HFFc6 (cell line): ENCODE measurements around the gene BMP7. TPM values are rescaled to one million over a fixed set of nuclear protein-coding genes. Genes with fewer than 3 reads are reported as not detected.

Experiments used
- DNase-seq: peaks from one replicate; pipeline ENCODE4 v3.0.0-alpha.2; 2018
- H3K27ac Mint-ChIP-seq: 2 replicates; pipeline ENCODE4 v1.8.0; 2020; ENCODE audit warnings: mild to moderate bottlenecking, mixed read lengths
- H3K27me3 Mint-ChIP-seq: 2 replicates; pipeline ENCODE4 v1.8.0; 2021; ENCODE audit warnings: mild to moderate bottlenecking, moderate library complexity, mixed read lengths; ENCODE audit not compliant: insufficient read depth
- H3K36me3 Mint-ChIP-seq: 2 replicates; pipeline ENCODE4 v1.8.0; 2021; ENCODE audit warnings: low read depth, mixed read lengths
- H3K4me1 Mint-ChIP-seq: 2 replicates; pipeline ENCODE4 v1.8.0; 2020; ENCODE audit warnings: low read depth, mixed read lengths
- H3K4me3 Mint-ChIP-seq: 2 replicates; pipeline ENCODE4 v1.8.0; 2020; ENCODE audit warnings: mild to moderate bottlenecking, moderate library complexity, mixed read lengths
- H3K9me3 Mint-ChIP-seq: 2 replicates; pipeline ENCODE4 v1.8.0; 2020; ENCODE audit warnings: mild to moderate bottlenecking, mixed read lengths
- total RNA-seq, 6 experiments: library from RNA; stranded (reverse); fragmentation: NEBNext Ultra II Directional; extraction: Animal tissue kit (Norgen Biotek cat#: 25700); gene quantifications; 2 replicates in 1 of 6; 3 replicates in 5 of 6; pipeline ENCODE4 v1.2.3, GENCODE V29; 2021
- TF ChIP-seq, protein P1 (sequence below): fragments of 200-600 bp; sonication (generic); IDR thresholded peaks from 2 replicates; pipeline ENCODE4 v1.5.0; 2021; ENCODE audit warnings: antibody characterized with exemption, mild to moderate bottlenecking

BMP7 gene
- total RNA-seq, 6 experiments from 2014 or later = not detected

DNA sequence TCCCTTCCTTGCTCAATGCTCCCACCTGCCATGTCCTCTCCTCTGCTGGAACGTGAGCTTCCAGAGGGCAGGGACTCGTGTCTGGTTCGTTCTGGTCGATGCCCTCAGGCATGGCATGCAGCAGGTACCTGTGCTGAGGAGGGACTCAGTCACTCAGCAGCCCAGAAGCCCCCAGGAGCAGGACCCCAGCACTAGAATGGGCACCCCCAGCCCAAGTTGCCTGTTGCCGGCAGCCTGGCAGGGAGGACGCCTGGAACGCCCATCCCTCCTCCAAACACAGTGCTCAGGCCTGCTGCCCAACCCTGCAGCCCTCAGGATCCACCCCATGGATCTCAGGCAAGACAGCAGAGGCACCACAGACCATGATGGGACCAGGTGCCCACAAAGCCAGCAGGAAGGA lies 40.6 kb downstream of the BMP7 start:
- H3K4me3 Mint-ChIP-seq = no peak overlapping the region
- no peak overlapping the region for H3K27ac Mint-ChIP-seq
- no peaks in the 10 kb centered on the region for H3K9me3 Mint-ChIP-seq
- H3K4me1 Mint-ChIP-seq = peaks cover 13% of the 10 kb centered on the region
- TF ChIP-seq, protein P1, sequence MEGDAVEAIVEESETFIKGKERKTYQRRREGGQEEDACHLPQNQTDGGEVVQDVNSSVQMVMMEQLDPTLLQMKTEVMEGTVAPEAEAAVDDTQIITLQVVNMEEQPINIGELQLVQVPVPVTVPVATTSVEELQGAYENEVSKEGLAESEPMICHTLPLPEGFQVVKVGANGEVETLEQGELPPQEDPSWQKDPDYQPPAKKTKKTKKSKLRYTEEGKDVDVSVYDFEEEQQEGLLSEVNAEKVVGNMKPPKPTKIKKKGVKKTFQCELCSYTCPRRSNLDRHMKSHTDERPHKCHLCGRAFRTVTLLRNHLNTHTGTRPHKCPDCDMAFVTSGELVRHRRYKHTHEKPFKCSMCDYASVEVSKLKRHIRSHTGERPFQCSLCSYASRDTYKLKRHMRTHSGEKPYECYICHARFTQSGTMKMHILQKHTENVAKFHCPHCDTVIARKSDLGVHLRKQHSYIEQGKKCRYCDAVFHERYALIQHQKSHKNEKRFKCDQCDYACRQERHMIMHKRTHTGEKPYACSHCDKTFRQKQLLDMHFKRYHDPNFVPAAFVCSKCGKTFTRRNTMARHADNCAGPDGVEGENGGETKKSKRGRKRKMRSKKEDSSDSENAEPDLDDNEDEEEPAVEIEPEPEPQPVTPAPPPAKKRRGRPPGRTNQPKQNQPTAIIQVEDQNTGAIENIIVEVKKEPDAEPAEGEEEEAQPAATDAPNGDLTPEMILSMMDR = no peak
- H3K36me3 Mint-ChIP-seq = no peaks in the 10 kb centered on the region
- H3K27me3 Mint-ChIP-seq = peaks cover 9% of the 10 kb centered on the region; the same call in 1 of the 2 replicates
- DNase-seq = no peak

DNA sequence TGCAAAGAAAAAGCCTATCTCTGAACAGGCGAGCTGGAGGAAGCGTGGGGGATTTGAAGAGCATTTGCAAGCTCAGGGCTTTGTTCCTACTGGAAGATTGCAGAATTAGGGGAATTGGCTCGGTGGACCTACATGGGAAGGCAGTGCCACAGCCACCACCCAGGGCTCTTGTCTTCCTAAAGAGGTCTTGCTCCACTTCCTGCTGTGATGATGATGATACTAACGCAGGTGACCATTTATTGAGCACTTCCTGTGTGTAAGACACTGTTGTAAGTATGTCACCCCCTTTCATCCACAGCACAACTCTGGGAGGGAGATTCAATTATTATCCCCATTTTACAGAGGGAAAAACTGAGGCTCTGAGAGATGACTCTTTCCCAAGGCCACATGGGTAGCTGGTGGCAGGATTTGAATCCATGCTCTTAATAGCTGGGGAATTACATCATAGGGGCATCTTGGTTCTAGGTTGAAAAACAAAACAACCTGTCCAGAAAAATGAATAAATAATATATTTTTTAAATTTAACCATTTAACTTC lies 41.2 kb downstream of the BMP7 start:
- TF ChIP-seq, protein P1 = no peak
- Mint-ChIP-seq H3K9me3 (no peaks in the 10 kb centered on the region), H3K27ac (no peak overlapping the region), H3K4me3 (no peak overlapping the region), H3K36me3 (no peaks in the 10 kb centered on the region), H3K4me1 (peaks cover 19% of the 10 kb centered on the region), H3K27me3 (peaks cover 9% of the 10 kb centered on the region; the same call in 1 of the 2 replicates)
- no peak for DNase-seq

DNA sequence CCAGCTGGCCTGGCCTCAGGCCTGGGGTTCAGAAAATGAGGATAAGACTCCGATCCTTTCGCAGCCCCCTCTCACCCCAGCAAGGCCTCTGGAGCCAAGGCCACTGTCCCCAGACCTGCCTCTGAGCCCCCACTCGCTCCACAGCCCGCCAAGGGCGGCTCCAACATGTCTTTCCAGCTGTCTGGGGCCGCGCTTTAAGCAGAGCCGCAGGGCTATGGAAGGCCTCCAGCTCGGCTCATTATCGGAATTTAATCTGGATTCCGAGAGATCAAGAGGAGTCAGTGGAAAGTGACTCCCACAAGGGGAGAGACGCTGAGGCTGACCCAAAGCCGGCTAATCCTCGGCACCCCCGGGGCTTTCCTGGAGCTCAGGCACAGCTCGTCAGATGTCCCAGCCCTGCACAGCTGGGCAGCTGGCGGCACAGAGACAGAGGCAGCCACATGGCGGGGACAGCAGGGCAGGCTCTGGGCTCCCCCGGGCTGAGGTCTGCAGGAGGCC lies 41.8 kb downstream of the BMP7 start:
- H3K4me3 Mint-ChIP-seq = no peak overlapping the region
- DNase-seq = peak; percentile 8
- H3K27me3 Mint-ChIP-seq = peaks cover 9% of the 10 kb centered on the region; the same call in 1 of the 2 replicates
- no peaks in the 10 kb centered on the region for H3K36me3 Mint-ChIP-seq
- TF ChIP-seq, protein P1 = no peak
- H3K4me1 Mint-ChIP-seq = peaks cover 19% of the 10 kb centered on the region
- H3K9me3 Mint-ChIP-seq = no peaks in the 10 kb centered on the region; the same call in 1 of the 2 replicates
- H3K27ac Mint-ChIP-seq = no peak overlapping the region

DNA sequence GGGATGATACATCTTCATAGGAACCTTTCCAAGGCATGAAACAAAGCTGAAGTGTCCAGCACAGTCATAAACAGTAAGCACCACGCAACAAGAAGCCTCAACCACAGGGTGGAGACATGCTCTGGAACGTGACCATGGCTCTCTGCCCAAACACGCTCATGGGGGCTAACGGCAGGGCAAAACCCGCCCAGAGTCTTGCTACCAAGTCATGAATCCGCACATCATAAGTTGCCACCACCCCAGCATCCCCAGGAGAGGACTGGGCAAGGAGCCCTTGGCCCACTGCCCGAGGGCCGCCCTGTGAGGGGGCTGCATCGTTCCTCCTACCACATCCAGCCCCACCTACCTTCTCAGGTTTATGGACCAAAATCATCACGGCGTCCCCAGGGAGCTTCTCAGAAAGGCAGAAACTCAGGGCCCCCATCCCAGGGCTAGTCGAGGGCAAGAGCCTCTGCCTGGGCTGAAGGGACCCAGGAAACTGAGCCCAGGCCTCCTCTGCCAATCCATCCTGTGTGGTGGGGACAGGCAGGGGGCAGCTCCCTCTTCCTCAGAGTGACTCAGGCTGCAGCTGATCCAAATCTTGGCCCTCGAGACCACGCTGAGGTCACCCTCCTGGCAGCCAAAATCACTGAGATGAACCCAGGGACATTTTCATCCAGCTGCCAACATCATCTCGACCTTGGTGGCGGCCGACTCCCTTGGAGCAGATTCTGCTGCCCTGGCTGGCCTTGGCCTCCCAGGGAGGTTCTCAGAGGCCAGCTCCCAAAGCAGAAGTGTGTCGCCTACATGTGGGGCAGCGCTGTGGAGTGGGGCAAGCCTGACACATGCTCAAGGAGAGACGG lies 42.6 kb downstream of the BMP7 start:
- TF ChIP-seq, protein P1 = no peak; the same call in 1 of the 2 replicates
- Mint-ChIP-seq H3K9me3 (no peaks in the 10 kb centered on the region; the same call in 1 of the 2 replicates), H3K27me3 (peaks cover 9% of the 10 kb centered on the region; the same call in 1 of the 2 replicates), H3K36me3 (no peaks in the 10 kb centered on the region), H3K4me3 (no peak overlapping the region; the same call in 1 of the 2 replicates), H3K27ac (0 out of 2 replicates have a peak overlapping the region, but pooled peaks have one; percentile 29), H3K4me1 (peaks cover 19% of the 10 kb centered on the region)
- peak; percentile 14 for DNase-seq

DNA sequence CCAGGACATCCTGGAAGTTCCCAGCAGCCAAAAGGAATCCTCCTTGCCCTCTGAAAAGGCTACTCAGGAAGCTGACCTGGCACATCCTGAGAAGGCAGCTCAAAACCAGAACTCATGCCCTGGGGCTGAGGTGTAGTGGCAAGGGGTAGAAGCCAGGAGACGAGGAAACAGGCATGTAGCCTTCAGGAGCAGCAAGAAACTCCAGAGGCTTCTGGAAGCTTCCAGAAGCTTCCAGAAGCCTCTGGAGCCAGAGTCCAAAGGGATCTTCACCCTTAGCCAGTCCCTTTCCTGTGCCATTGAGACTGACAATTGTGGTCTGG lies 43.9 kb downstream of the BMP7 start:
- TF ChIP-seq, protein P1 = no peak
- Mint-ChIP-seq H3K4me3 (no peak overlapping the region), H3K4me1 (peaks cover 19% of the 10 kb centered on the region), H3K27ac (no peak overlapping the region), H3K27me3 (peaks cover 11% of the 10 kb centered on the region; the same call in 1 of the 2 replicates), H3K36me3 (no peaks in the 10 kb centered on the region), H3K9me3 (no peaks in the 10 kb centered on the region; the same call in 1 of the 2 replicates)
- no peak for DNase-seq
